Renal pelvis (tissue), 4 donors: ENCODE data around the gene SLC24A4. TPM values are rescaled to one million over a fixed set of nuclear protein-coding genes. Genes with fewer than 3 reads are reported as not detected.

Experiments
- DNase-seq: peaks from one replicate; pipeline ENCODE4 v3.0.0-alpha.2; 2013
- polyA plus RNA-seq, 3 donors: library from polyadenylated mRNA; unstranded; fragments of 120-200 nt; gene quantifications; one replicate each; pipeline ENCODE4 v1.2.1, GENCODE V29; 2013; ENCODE audit not compliant: insufficient read length in 3 of 3

SLC24A4 gene
- polyA plus RNA-seq, 3 donors = 0.13 to 0.47 (median 0.19) TPM

DNA sequence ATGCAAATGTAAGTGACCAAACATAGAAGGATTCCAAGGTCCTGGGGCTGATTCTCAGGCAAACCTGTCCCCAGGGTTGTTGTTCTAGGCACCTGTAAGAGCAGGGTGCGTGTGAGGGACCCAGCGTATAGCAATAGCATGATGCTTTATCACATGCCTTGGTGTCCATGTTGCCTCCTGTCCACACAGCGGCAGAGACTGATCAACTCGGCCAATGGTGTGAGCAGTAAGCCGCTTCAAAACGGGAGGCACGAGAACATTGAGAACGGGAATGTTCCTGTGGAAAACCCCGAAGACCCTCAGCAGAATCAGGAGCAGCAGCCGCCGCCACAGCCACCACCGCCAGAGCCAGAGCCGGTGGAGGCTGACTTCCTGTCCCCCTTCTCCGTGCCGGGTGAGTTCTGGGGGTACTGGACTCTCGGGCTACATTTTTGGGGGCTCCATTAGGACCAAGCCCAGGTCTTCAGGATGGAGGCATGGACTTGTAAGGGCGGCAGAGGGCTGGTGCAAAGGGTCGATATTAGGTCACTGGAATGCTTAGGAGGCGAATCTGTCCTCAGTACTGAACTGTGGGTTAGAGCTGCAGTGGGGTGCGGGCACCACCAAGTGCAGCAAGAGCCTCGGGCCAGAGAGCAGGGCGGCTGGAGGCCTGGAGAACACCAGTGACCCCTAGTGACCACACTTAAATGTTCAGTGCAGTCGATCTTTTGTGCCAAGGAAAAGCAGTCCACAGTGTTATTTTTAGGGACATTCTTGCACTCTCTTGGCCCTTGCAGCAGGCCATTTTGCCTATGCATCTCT lies 133.4 kb downstream of the SLC24A4 start:
- DNase-seq = peak; percentile 52

GRCh38 chr14:92457016-92457565 lies 134.1 kb downstream of the SLC24A4 start:
- DNase-seq = no peak

- DNase-seq = no peak
Measured at GRCh38 chr14:92458136-92459029, 135.4 kb downstream of the SLC24A4 start.

DNA sequence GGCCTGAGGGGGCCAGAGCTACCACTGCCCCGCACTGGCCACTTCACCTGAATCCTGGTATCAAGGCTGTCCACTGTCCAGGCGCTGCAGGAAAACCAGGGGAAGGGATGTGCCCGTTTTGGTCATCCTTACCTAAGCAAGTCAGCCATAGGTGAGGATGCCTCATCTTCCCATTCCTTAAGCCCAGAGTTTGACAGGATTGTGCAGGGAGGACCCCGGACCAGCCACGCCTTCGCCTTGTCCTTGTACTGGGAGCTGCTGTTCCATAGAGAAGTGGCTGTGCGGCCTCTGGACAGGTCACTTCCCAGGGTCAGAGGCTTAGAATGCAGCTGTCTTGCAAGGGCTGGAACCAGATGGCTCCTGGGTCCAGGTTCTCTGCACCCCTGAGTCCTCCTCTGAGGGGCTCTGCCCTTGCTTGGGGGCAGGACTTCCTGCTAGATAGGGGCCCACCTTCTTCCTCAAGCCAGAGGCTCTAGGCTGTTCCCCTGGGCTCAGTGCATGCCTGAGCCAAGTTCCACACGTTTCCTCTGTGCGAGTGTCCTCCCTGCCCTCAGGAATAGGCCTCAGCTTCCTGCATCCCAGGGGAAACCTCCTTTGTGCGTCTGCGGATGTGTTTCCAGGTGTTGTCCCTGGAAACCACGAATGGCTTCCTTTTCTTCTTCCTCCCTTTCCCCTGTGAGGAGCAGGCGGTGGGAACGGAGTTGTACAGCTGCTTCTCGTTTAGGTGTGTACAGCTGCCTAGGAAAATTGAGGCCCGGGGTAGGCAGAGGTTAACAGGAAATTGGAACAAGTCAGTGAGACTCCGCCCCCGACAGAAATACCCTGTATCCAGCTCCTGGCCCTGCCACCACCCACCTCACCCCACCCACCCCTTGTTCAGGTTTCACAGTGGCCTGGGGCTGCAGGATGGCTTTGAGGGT lies 136.3 kb downstream of the SLC24A4 start:
- DNase-seq = no peak

DNA sequence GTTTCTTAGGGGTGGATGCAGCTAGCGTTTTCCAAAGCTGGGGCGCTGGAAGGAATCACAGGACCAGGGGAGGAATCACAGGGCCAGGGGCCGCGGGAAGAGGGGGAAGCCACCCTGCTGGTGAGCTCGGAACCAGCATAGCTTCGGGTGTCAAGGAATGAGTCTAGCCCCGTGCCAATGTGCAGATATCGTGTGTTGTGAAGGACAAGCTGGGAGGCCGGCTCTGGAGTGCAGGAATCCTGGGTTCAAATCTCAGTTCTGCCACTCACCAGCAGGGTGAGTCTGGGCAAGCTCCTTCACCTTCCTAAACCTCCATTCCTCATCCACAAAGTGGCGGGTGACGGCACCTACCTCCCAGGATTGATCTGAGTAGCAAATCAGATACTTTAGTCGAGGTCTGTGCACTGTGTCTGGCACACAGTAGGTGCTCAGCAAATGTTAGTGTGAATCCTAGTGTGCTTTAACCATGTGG lies 137.0 kb downstream of the SLC24A4 start:
- DNase-seq = no peak

- no peak for DNase-seq
Measured at GRCh38 chr14:92460541-92460915, 137.6 kb downstream of the SLC24A4 start.

- DNase-seq = no peak
Measured at GRCh38 chr14:92460916-92461579, 138.1 kb downstream of the SLC24A4 start.

DNA sequence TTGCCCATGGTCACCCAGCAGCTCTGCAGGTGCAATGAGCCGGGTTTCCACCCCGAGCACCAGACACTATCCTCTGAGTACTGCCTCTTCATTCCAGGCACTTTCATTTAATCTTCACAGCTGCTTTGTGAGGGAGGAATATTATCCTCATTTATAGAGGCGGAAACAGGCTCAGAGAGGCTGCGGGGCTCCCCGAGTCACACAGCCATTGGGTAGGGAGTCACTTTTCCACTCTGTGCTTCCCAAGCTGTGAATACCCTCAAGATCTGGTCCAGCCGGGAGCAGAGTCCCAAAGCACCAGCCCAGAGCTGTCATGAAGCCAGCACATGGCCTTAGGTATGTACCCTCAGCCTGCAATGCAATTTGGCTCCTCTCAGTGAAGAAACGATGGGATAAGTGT lies 138.9 kb downstream of the SLC24A4 start:
- no peak for DNase-seq

DNA sequence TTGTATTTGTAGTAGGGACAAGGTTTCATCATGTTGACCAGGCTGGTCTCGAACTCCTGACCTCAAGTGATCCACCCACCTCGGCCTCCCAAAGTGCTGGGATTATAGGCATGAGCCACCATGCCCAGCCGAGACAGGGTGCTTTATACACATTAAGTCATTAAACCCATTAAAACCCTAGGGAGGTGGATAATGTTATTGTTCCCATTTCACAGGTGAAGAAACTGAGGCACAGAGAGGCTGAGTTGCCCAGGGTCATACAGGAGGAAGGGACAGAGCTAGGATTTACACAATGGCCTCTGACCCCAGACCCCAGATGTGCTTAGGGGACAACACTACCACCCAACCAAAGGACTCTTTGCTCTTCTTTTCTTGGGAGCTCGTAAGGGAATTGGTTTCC lies 139.6 kb downstream of the SLC24A4 start:
- DNase-seq = no peak

DNA sequence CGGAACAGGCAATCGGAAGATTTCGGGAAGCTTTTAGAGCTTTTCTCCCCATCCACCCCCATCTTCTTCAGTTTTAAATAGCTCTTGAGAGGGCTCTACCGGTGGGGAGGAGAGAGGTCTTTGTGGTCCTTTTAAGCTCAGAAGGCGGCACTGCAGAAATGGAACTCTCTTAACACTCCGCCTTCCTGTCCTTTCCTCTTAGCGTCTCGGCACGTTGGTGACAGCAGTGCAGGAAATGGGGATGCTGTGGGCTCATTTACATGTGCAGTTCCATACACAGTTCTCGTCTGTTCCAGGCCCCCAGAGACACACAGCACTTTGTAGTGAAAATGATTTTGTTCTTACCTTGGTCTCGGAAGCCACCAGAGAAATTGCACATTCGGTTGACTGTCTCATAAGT lies 140.2 kb downstream of the SLC24A4 start:
- no peak for DNase-seq

GRCh38 chr14:92464156-92464555 lies 141.2 kb downstream of the SLC24A4 start:
- DNase-seq = no peak

- no peak for DNase-seq
Measured at GRCh38 chr14:92464716-92465115, 141.8 kb downstream of the SLC24A4 start.

DNA sequence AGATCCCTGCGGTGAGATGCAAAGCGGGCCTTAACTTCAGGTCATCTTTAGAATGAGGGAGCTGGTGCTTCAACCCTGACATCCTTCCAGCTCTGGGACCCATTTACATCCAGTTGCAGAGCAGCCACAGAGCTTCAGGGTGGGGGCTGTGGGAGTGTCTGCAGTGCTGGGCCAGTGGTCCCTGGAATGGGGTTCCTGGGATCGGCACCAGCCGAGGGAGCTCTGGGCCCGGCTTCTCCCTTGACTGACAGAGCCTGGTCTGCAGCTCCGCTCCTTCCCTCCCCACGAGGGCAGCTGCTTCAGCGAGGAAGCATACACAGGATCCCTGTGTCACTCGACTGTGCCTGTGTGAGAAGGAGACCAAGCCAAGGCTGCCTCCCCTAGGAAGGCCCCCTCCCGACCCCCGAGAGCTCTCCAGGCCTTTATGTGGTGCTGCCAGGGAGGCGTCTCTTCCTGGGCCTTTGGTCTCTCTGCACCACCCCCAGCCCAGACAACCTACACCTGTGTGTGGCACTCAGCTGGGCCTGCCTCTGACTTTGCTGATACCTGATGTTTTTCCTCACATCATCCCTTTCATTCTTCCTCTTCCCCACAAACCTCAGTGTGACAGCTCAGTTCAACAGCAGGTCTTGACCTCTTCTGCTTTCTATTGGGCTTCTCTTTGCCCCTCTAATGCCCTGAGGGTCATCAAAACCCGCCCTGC lies 142.5 kb downstream of the SLC24A4 start:
- no peak for DNase-seq

- no peak for DNase-seq
Measured at GRCh38 chr14:92466059-92466458, 143.1 kb downstream of the SLC24A4 start.

DNA sequence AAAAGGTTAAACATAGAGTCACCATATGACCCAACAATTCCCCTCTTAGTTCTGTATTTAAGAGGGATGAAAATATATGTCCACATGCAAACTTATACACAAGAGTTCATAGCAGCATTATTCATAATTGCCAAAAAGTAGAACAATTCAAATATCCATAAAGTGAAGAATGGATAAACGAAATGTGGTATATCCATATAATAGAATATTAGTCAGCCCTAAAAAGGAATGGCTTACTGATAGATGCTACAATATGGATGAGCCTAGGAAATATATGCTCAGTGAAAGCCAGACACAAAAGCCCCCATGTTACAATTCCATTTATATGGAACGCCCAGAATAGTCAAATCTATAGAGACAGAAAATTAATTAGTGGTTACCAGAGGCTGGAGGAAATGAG lies 146.6 kb downstream of the SLC24A4 start:
- no peak for DNase-seq

- no peak for DNase-seq
Measured at GRCh38 chr14:92470215-92470614, 147.2 kb downstream of the SLC24A4 start.

DNA sequence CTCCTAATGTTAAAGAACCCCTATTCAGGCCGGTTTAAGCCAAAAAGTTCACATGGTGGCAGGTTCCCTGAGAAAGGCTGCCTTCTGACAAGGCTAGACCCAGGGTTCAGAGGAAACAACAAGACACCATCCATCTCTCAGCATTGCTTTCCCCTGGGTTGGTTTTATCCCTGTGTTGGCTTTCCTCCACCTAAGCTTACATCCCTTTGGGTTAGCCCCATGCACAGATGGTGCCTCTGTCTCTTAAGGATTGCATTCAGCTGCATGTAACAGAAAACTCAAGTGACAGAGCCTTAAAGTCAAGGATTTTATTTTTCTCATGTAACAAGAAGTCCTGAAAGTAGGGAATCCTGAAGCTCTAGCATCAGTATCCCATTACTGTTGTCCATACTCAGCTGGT lies 147.8 kb downstream of the SLC24A4 start:
- DNase-seq = no peak

GRCh38 chr14:92471919-92472318 lies 149.0 kb downstream of the SLC24A4 start:
- DNase-seq = no peak

- no peak for DNase-seq
Measured at GRCh38 chr14:92472860-92473259, 149.9 kb downstream of the SLC24A4 start.

DNA sequence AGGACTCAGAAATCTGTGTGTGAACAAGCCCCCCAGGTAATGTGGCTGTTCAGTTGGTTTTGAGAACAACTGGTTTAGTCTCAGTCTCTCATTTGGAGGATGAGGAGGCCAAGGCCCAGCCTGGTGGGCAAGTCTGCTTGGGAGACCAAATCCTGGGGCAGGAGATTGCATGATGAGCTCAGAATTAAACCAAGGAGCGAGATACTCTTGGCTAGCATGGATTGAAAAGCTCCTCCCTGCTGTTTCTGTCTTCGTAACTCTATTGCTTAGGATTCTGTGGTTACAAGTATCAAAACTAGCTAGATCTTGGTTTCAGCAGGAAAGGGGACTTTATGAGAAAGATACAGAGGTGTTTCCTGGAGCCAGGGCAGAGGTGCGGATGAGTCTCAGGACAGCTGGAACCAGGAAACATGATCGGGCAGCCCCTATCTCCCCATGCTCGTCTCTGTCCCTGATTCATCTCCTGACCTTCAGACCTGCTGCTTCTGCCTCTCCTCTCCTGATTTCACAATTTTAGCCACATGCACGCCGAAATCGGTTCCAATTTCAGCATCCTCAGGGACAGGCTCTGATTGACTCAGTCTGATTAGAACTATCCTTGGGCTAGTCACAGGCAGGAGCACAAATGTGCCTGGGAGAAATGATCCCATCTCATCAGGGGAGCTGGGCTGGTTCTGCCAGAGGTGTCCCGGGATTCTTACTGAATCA lies 150.4 kb downstream of the SLC24A4 start:
- no peak for DNase-seq
